Endothelial cell of umbilical vein (primary cell): ENCODE results near the gene MYBPC1. TPM values are rescaled to one million over a fixed set of nuclear protein-coding genes. Genes with fewer than 3 reads are reported as not detected.

Experiments used
- BruUV-seq: library from RNA; stranded (reverse); fragments of 400-500 nt; replicated peaks from 2 replicates; lab custom pipeline; 2021; lab: Mats Ljungman, UMichigan
- CTCF ChIA-PET: fragments of 300-600, 350-600 bp; sonication (Branson Sonifier 250); formaldehyde crosslinking; loops from one replicate; lab custom pipeline; 2021; ENCODE audit warnings: antibody characterized with exemption, inconsistent platforms; lab: Charles Lee
- POLR2A ChIA-PET: fragments of 300-600, 350-600 bp; sonication (Branson Sonifier 250); formaldehyde crosslinking; loops from one replicate; lab custom pipeline; 2021; ENCODE audit warnings: antibody characterized with exemption, inconsistent platforms; lab: Charles Lee
- DNase-seq: peaks from one replicate; pipeline ENCODE4 v3.0.0-alpha.2; 2011; ENCODE audit warnings: low read depth, low spot score
- FAIRE-seq: peaks from 2 replicates; lab custom pipeline; 2011; peaks lifted over from hg19 to GRCh38; lab: Jason Lieb, UNC
- H2AFZ ChIP-seq: 2 replicates; pipeline ENCODE4 v1.6.0; 2012; ENCODE audit warnings: low read depth, low read length, control low read depth, inconsistent platforms
- H3K27ac ChIP-seq: 2 replicates; pipeline ENCODE4 v1.5.1; 2011; ENCODE audit warnings: low read depth, mild to moderate bottlenecking, control low read depth, low read length, moderate library complexity; ENCODE audit not compliant: insufficient read depth
- H3K27me3 ChIP-seq, 2 experiments: 2 replicates each; pipeline versions ENCODE4 v1.6.0 to v1.6.1; 2011; ENCODE audit warnings: low read length in 2 of 2, mixed read lengths in 1 of 2; ENCODE audit not compliant: control insufficient read depth in 2 of 2, insufficient read depth in 2 of 2
- H3K36me3 ChIP-seq, 2 experiments: 2 replicates in 1 of 2; 3 replicates in 1 of 2; pipeline ENCODE4 v1.5.1; 2011; ENCODE audit warnings: low read length in 2 of 2, mild to moderate bottlenecking in 1 of 2, moderate library complexity in 1 of 2; ENCODE audit not compliant: control insufficient read depth in 2 of 2, insufficient read depth in 2 of 2; ENCODE audit errors: extremely low read depth in 1 of 2
- H3K4me1 ChIP-seq: 3 replicates; pipeline ENCODE4 v1.5.1; 2011; ENCODE audit warnings: mild to moderate bottlenecking, low read length; ENCODE audit not compliant: control insufficient read depth, insufficient read depth; ENCODE audit errors: extremely low read depth
- H3K4me2 ChIP-seq: 2 replicates; pipeline ENCODE4 v1.6.1; 2011; ENCODE audit warnings: low read length, control low read depth, mixed read lengths; ENCODE audit not compliant: insufficient read depth
- H3K4me3 ChIP-seq, 3 experiments: fragments of 200-600 bp in 1 of 3; sonication (generic), shearing (Covaris generic) in 1 of 3; replicated peaks in 1 of 3; 2 replicates each; pipeline ENCODE4 v1.5.1; 2011 to 2016; ENCODE audit warnings: control low read depth in 3 of 3, low read length in 3 of 3, mild to moderate bottlenecking in 2 of 3, inconsistent platforms in 1 of 3, low read depth in 1 of 3, moderate library complexity in 1 of 3; ENCODE audit not compliant: insufficient read depth in 1 of 3
- H3K79me2 ChIP-seq: 2 replicates; pipeline ENCODE4 v1.6.0; 2012; ENCODE audit warnings: low read length, inconsistent platforms; ENCODE audit not compliant: control insufficient read depth, insufficient read depth
- H3K9ac ChIP-seq: replicated peaks from 2 replicates; pipeline ENCODE3; 2011; ENCODE audit warnings: low read length, control low read depth; ENCODE audit not compliant: insufficient read depth; ENCODE audit errors: extremely low read depth
- H3K9me1 ChIP-seq: replicated peaks from 3 replicates; pipeline ENCODE4 v1.6.0; 2011; ENCODE audit warnings: mild to moderate bottlenecking, low read length; ENCODE audit not compliant: control insufficient read depth, insufficient read depth; ENCODE audit errors: extremely low read depth
- H3K9me3 ChIP-seq: replicated peaks from 2 replicates; pipeline ENCODE4 v1.5.1; 2012; ENCODE audit warnings: low read length, inconsistent platforms; ENCODE audit not compliant: control insufficient read depth, insufficient read depth
- H4K20me1 ChIP-seq: replicated peaks from 2 replicates; pipeline ENCODE3; 2011; ENCODE audit warnings: mild to moderate bottlenecking, low read length; ENCODE audit not compliant: control insufficient read depth, insufficient read depth; ENCODE audit errors: extremely low read depth
- EZH2 ChIP-seq: IDR thresholded peaks from 2 replicates; pipeline ENCODE4 v1.6.1; 2012; ENCODE audit warnings: borderline replicate concordance, low read depth, mild to moderate bottlenecking, moderate library complexity, low read length, inconsistent platforms; ENCODE audit not compliant: severe bottlenecking
- FOS ChIP-seq: IDR thresholded peaks from 2 replicates; pipeline ENCODE4 v1.6.1; 2011; ENCODE audit warnings: mild to moderate bottlenecking, low read length, moderate library complexity, borderline replicate concordance; ENCODE audit not compliant: insufficient read depth
- GATA2 ChIP-seq: IDR thresholded peaks from 2 replicates; pipeline ENCODE4 v1.7.0; 2011; ENCODE audit warnings: low read depth, mild to moderate bottlenecking, moderate library complexity, mixed read lengths, low read length; ENCODE audit not compliant: insufficient read length, insufficient read depth
- JUN ChIP-seq: IDR thresholded peaks from 2 replicates; pipeline ENCODE4 v1.6.1; 2011; ENCODE audit warnings: borderline replicate concordance, low read depth; ENCODE audit not compliant: insufficient read length, insufficient read depth
- MYC ChIP-seq: IDR thresholded peaks from one replicate; pipeline ENCODE4 v1.6.1; 2011; ENCODE audit warnings: mild to moderate bottlenecking, low read depth, low read length
- POLR2A ChIP-seq: IDR thresholded peaks from 2 replicates; pipeline ENCODE4 v1.6.1; 2012; ENCODE audit warnings: low read depth, mild to moderate bottlenecking, control low read depth, low read length
- POLR2AphosphoS5 ChIP-seq: IDR thresholded peaks from 2 replicates; pipeline ENCODE4 v1.6.1; 2012; ENCODE audit warnings: low read depth, mild to moderate bottlenecking, control low read depth, low read length, moderate library complexity; ENCODE audit not compliant: insufficient read depth
- dilution Hi-C: fragments of 300-500 bp; cut with MboI; formaldehyde crosslinking; loops from one replicate; pipeline ENCODE4 v1.15.0; 2019; ENCODE audit warnings: low sequenced_read_pairs; ENCODE audit not compliant: extremely low pct_ligation_motif_present
- intact Hi-C: fragments of 100-400 bp; cut with micrococcal nuclease; formaldehyde crosslinking; loops from one replicate; pipeline ENCODE4 v1.10.0; 2022
- polyA plus RNA-seq, 4 experiments: library from polyadenylated mRNA; depleted of rRNA in 3 of 4; stranded (reverse) in 3 of 4; unstranded in 1 of 4; fragments of >200 nt; gene quantifications; 2 replicates each; pipeline versions ENCODE4 v1.2.1 to v1.2.3, GENCODE V29; 2011 to 2012; ENCODE audit warnings: missing spikeins in 1 of 4
- total RNA-seq: library from RNA; stranded (reverse); gene quantifications from 2 replicates; pipeline ENCODE4 v1.2.3, GENCODE V29; 2021
- TF ChIP-seq, protein P1 (sequence below): IDR thresholded peaks from 2 replicates; pipeline ENCODE4 v1.6.1; 2011; ENCODE audit not compliant: insufficient read depth, insufficient read length
- TF ChIP-seq, protein P2 (sequence below), 2 donors: IDR thresholded peaks; 1 replicate in 1 of 2; 2 replicates in 1 of 2; pipeline ENCODE4 v1.5.1; 2011; ENCODE audit warnings: low read length in 2 of 2, mild to moderate bottlenecking in 2 of 2, moderate library complexity in 2 of 2, control low read depth in 1 of 2, inconsistent platforms in 1 of 2, low read depth in 1 of 2; ENCODE audit not compliant: insufficient read depth in 1 of 2; ENCODE audit errors: extremely low read depth in 1 of 2

Gene MYBPC1
- total and polyA plus RNA-seq, 2 donors (not counting 3 experiments of a cell fraction or from before 2014, with no cell fraction given) = not detected

- H3K4me2 ChIP-seq = no peak overlapping the region
- H3K9ac ChIP-seq = no peak overlapping the region
- H3K9me1 ChIP-seq = no peaks in the 10 kb centered on the region
- H3K36me3 ChIP-seq = no peaks in the 10 kb centered on the region
- FAIRE-seq (no peak), DNase-seq (no peak)
- no peak overlapping the region for H2AFZ ChIP-seq
- CTCF ChIA-PET = no interaction called here
- no peak overlapping the region for H3K4me3 ChIP-seq
- no peak overlapping the region for H3K27ac ChIP-seq
- H3K27me3 ChIP-seq = no peaks in the 10 kb centered on the region
- intact Hi-C loops = no loop called here
- H4K20me1 ChIP-seq = no peaks in the 10 kb centered on the region
- POLR2A ChIA-PET = no interaction called here
- no peaks in the 10 kb centered on the region for H3K9me3 ChIP-seq
- H3K4me1 ChIP-seq = no peaks in the 10 kb centered on the region
- TF ChIP-seq FOS (no peak), MYC (no peak), JUN (no peak), POLR2A (no peak), GATA2 (no peak), EZH2 (no peak), POLR2AphosphoS5 (no peak)
- TF ChIP-seq, protein P1, sequence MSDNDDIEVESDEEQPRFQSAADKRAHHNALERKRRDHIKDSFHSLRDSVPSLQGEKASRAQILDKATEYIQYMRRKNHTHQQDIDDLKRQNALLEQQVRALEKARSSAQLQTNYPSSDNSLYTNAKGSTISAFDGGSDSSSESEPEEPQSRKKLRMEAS = no peak
- TF ChIP-seq, protein P2, sequence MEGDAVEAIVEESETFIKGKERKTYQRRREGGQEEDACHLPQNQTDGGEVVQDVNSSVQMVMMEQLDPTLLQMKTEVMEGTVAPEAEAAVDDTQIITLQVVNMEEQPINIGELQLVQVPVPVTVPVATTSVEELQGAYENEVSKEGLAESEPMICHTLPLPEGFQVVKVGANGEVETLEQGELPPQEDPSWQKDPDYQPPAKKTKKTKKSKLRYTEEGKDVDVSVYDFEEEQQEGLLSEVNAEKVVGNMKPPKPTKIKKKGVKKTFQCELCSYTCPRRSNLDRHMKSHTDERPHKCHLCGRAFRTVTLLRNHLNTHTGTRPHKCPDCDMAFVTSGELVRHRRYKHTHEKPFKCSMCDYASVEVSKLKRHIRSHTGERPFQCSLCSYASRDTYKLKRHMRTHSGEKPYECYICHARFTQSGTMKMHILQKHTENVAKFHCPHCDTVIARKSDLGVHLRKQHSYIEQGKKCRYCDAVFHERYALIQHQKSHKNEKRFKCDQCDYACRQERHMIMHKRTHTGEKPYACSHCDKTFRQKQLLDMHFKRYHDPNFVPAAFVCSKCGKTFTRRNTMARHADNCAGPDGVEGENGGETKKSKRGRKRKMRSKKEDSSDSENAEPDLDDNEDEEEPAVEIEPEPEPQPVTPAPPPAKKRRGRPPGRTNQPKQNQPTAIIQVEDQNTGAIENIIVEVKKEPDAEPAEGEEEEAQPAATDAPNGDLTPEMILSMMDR (IDR thresholded peaks at IDR 0.05; ENCODE audit: extremely low read depth in 1 of 2, insufficient read depth in 1 of 2, low read depth in 1 of 2, low read length in 2 of 2) = no peak
- H3K79me2 ChIP-seq = no peaks in the 10 kb centered on the region
- no TSS peak for BruUV-seq
- dilution Hi-C loops = no loop called here
Observed at GRCh38 chr12:101597164-101597563, 2.4 kb downstream of the MYBPC1 start.
